Vein endothelial cell (primary cell): ENCODE measurements around the gene ARPP21. TPM values are rescaled to one million over a fixed set of nuclear protein-coding genes. Genes with fewer than 3 reads are reported as not detected.

Experiments used
- small RNA-seq: library from RNA; depleted of rRNA; stranded (forward); fragments of <200 nt; gene quantifications from one replicate; pipeline ENCODE3, GENCODE V24; 2012
- total RNA-seq: library from RNA; depleted of rRNA; stranded (reverse); fragments of >200 nt; gene quantifications from 2 replicates; pipeline ENCODE4 v1.2.3, GENCODE V29; 2012

ARPP21 gene
- under 0.01 and 0.38 TPM in 2 replicates for total RNA-seq

GRCh38 chr3:35639254-35640186 lies at the start of gene ARPP21:
ARPP21 (plus strand) TSS chr3:35639525; CDS start chr3:35681752, 42,227 bp downstream.

Small RNA genes within 50 kb of the gene (small RNA-seq; reads per million reads assigned to genes)
- 4.8 reads per million, percentile 92 among the genes with 10 or more reads in this experiment for gene MIR128-2
